ENCODE data around the gene ATP11C.
"Not testable (repeated sequence)": the region's sequence is repeated elsewhere in the genome, so short reads cannot be mapped to it uniquely, and the experiment has no call there.

The ATP11C gene

GRCh38 chrX:139851730-139852129, 81.1 kb downstream of the ATP11C start:
- TF ChIP-seq FOXP2 (optimal IDR thresholded peaks at IDR 0.05; ENCODE audit: control extremely low read depth, extremely low read length, insufficient read depth) (no peak), EZH2 (IDR thresholded peaks at IDR 0.05) (no peak), POLR2AphosphoS5 (IDR thresholded peaks at IDR 0.05; ENCODE audit: borderline replicate concordance, low read depth, low read length) (no peak)
- DNase-seq (ENCODE audit: low read depth, low spot score): no peak
- Histone ChIP-seq H3K27ac (no peak overlapping the region), H3K9ac (ENCODE audit: insufficient read length) (no peak overlapping the region), H3K9me3 (ENCODE audit: low read depth, low read length) (no peaks in the 10 kb centered on the region), H3K4me3 (no peak overlapping the region), H3K36me3 (ENCODE audit: insufficient read depth, low read length) (no peaks in the 10 kb centered on the region)

- H3K4me3 ChIP-seq: no peak overlapping the region
- DNase-seq (ENCODE audit: low read depth, low spot score): no peak
- TF ChIP-seq POLR2AphosphoS5 (IDR thresholded peaks at IDR 0.05; ENCODE audit: borderline replicate concordance, low read depth, low read length) (no peak), FOXP2 (optimal IDR thresholded peaks at IDR 0.05; ENCODE audit: control extremely low read depth, extremely low read length, insufficient read depth) (no peak), EZH2 (IDR thresholded peaks at IDR 0.05) (no peak)
- H3K36me3 ChIP-seq (ENCODE audit: insufficient read depth, low read length): no peaks in the 10 kb centered on the region
- H3K9ac ChIP-seq (ENCODE audit: insufficient read length): no peak overlapping the region
- H3K9me3 ChIP-seq (ENCODE audit: low read depth, low read length): no peaks in the 10 kb centered on the region
- no peak overlapping the region for H3K27ac ChIP-seq
Observed at GRCh38 chrX:139850968-139851367, 81.9 kb downstream of the ATP11C start.

GRCh38 chrX:139844884-139845283, 88.0 kb downstream of the ATP11C start:
- Histone ChIP-seq H3K4me3 (no peak overlapping the region), H3K36me3 (ENCODE audit: insufficient read depth, low read length) (no peaks in the 10 kb centered on the region), H3K9ac (ENCODE audit: insufficient read length) (no peak overlapping the region), H3K27ac (peak overlapping the region; percentile 8; the same call in 1 of the 2 replicates), H3K9me3 (ENCODE audit: low read depth, low read length) (no peaks in the 10 kb centered on the region)
- no peak for DNase-seq (ENCODE audit: low read depth, low spot score)
- TF ChIP-seq POLR2AphosphoS5 (IDR thresholded peaks at IDR 0.05; ENCODE audit: borderline replicate concordance, low read depth, low read length) (no peak), EZH2 (IDR thresholded peaks at IDR 0.05) (no peak), FOXP2 (optimal IDR thresholded peaks at IDR 0.05; ENCODE audit: control extremely low read depth, extremely low read length, insufficient read depth) (no peak)

- no peaks in the 10 kb centered on the region for H3K9me3 ChIP-seq (ENCODE audit: low read depth, low read length)
- H3K9ac ChIP-seq (ENCODE audit: insufficient read length): no peak overlapping the region
- no peak for TF ChIP-seq FOXP2 (optimal IDR thresholded peaks at IDR 0.05; ENCODE audit: control extremely low read depth, extremely low read length, insufficient read depth)
- TF ChIP-seq EZH2 (IDR thresholded peaks at IDR 0.05): no peak
- TF ChIP-seq POLR2AphosphoS5 (IDR thresholded peaks at IDR 0.05; ENCODE audit: borderline replicate concordance, low read depth, low read length): no peak
- no peak overlapping the region; the same call in 1 of the 2 replicates for H3K27ac ChIP-seq
- H3K4me3 ChIP-seq: no peak overlapping the region
- no peak for DNase-seq (ENCODE audit: low read depth, low spot score)
- H3K36me3 ChIP-seq (ENCODE audit: insufficient read depth, low read length): no peaks in the 10 kb centered on the region
Observed at GRCh38 chrX:139844163-139844562, 88.7 kb downstream of the ATP11C start.

- no peaks in the 10 kb centered on the region for H3K9me3 ChIP-seq (ENCODE audit: low read depth, low read length)
- no peak for DNase-seq (ENCODE audit: low read depth, low spot score)
- H3K27ac ChIP-seq: no peak overlapping the region
- no peak overlapping the region for H3K9ac ChIP-seq (ENCODE audit: insufficient read length)
- TF ChIP-seq FOXP2 (optimal IDR thresholded peaks at IDR 0.05; ENCODE audit: control extremely low read depth, extremely low read length, insufficient read depth) (no peak), POLR2AphosphoS5 (IDR thresholded peaks at IDR 0.05; ENCODE audit: borderline replicate concordance, low read depth, low read length) (no peak), EZH2 (IDR thresholded peaks at IDR 0.05) (no peak)
- H3K36me3 ChIP-seq (ENCODE audit: insufficient read depth, low read length): no peaks in the 10 kb centered on the region
- H3K4me3 ChIP-seq: no peak overlapping the region
Observed at GRCh38 chrX:139842326-139843185, 90.3 kb downstream of the ATP11C start.

GRCh38 chrX:139836335-139836734, 96.5 kb downstream of the ATP11C start:
- H3K9ac ChIP-seq (ENCODE audit: insufficient read length): peak overlapping the region; percentile 15
- H3K36me3 ChIP-seq (ENCODE audit: insufficient read depth, low read length); DNase-seq (ENCODE audit: low read depth, low spot score); H3K9me3 ChIP-seq (ENCODE audit: low read depth, low read length); H3K4me3 ChIP-seq: not testable (repeated sequence)
- peak overlapping the region; percentile 40; the same call in 1 of the 2 replicates for H3K27ac ChIP-seq

- no peak for TF ChIP-seq POLR2AphosphoS5 (IDR thresholded peaks at IDR 0.05; ENCODE audit: borderline replicate concordance, low read depth, low read length)
- TF ChIP-seq EZH2 (IDR thresholded peaks at IDR 0.05): no peak
- no peak for TF ChIP-seq FOXP2 (optimal IDR thresholded peaks at IDR 0.05; ENCODE audit: control extremely low read depth, extremely low read length, insufficient read depth)
- no peak overlapping the region for H3K4me3 ChIP-seq
- H3K27ac ChIP-seq: no peak overlapping the region; the same call in 1 of the 2 replicates
- no peaks in the 10 kb centered on the region for H3K36me3 ChIP-seq (ENCODE audit: insufficient read depth, low read length)
- DNase-seq (ENCODE audit: low read depth, low spot score): no peak
- H3K9me3 ChIP-seq (ENCODE audit: low read depth, low read length): no peaks in the 10 kb centered on the region
- no peak overlapping the region for H3K9ac ChIP-seq (ENCODE audit: insufficient read length)
Observed at GRCh38 chrX:139834879-139835278, 98.0 kb downstream of the ATP11C start.

- TF ChIP-seq FOXP2 (optimal IDR thresholded peaks at IDR 0.05; ENCODE audit: control extremely low read depth, extremely low read length, insufficient read depth): no peak
- TF ChIP-seq POLR2AphosphoS5 (IDR thresholded peaks at IDR 0.05; ENCODE audit: borderline replicate concordance, low read depth, low read length): no peak
- TF ChIP-seq EZH2 (IDR thresholded peaks at IDR 0.05): no peak
- peak overlapping the region; percentile 64; the same call in 1 of the 2 replicates for H3K4me3 ChIP-seq
- no peaks in the 10 kb centered on the region for H3K9me3 ChIP-seq (ENCODE audit: low read depth, low read length)
- H3K9ac ChIP-seq (ENCODE audit: insufficient read length): no peak overlapping the region
- H3K27ac ChIP-seq: peak overlapping the region; percentile 96
- H3K36me3 ChIP-seq (ENCODE audit: insufficient read depth, low read length): no peaks in the 10 kb centered on the region
- no peak for DNase-seq (ENCODE audit: low read depth, low spot score)
Observed at GRCh38 chrX:139832718-139833309, 100.0 kb downstream of the ATP11C start.

Measured in SK-N-MC (cell line).